Astrocyte (in vitro differentiated cells and primary cell): ENCODE results near the gene SFMBT2.

ENCODE experiments used
- CTCF ChIP-seq: IDR thresholded peaks from 2 replicates; pipeline ENCODE4 v1.5.1; 2011; ENCODE audit warnings: low read depth, mild to moderate bottlenecking, inconsistent platforms, low read length, moderate library complexity; ENCODE audit not compliant: insufficient read depth
- EZH2 ChIP-seq: IDR thresholded peaks from 2 replicates; pipeline ENCODE4 v1.6.1; 2012; ENCODE audit warnings: mild to moderate bottlenecking, low read length, inconsistent platforms; ENCODE audit not compliant: insufficient read depth

GRCh38 chr10:7162331-7162730, 248.5 kb downstream of the SFMBT2 start:
- no peak for TF ChIP-seq CTCF
- TF ChIP-seq EZH2 = no peak
